GM21447 (cell line): ENCODE measurements around the gene CNTN2.

Experiments used
- ATAC-seq: cut with Tn5 transposase; IDR thresholded peaks from one replicate; pipeline ENCODE4 v1.9.1; 2021; ENCODE audit not compliant: unreplicated experiment

CNTN2 gene, protein sequence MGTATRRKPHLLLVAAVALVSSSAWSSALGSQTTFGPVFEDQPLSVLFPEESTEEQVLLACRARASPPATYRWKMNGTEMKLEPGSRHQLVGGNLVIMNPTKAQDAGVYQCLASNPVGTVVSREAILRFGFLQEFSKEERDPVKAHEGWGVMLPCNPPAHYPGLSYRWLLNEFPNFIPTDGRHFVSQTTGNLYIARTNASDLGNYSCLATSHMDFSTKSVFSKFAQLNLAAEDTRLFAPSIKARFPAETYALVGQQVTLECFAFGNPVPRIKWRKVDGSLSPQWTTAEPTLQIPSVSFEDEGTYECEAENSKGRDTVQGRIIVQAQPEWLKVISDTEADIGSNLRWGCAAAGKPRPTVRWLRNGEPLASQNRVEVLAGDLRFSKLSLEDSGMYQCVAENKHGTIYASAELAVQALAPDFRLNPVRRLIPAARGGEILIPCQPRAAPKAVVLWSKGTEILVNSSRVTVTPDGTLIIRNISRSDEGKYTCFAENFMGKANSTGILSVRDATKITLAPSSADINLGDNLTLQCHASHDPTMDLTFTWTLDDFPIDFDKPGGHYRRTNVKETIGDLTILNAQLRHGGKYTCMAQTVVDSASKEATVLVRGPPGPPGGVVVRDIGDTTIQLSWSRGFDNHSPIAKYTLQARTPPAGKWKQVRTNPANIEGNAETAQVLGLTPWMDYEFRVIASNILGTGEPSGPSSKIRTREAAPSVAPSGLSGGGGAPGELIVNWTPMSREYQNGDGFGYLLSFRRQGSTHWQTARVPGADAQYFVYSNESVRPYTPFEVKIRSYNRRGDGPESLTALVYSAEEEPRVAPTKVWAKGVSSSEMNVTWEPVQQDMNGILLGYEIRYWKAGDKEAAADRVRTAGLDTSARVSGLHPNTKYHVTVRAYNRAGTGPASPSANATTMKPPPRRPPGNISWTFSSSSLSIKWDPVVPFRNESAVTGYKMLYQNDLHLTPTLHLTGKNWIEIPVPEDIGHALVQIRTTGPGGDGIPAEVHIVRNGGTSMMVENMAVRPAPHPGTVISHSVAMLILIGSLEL

GRCh38 chr1:205042911-205043806 lies at the start of gene CNTN2:
Gene CNTN2 (plus strand): TSS chr1:205043212. CDS start chr1:205053186, 9,974 bp downstream.
- no peak for ATAC-seq

GRCh38 chr1:204994086-204994862 lies 48.7 kb upstream of the CNTN2 start:
- ATAC-seq = no peak

GRCh38 chr1:204996981-204997380 lies 46.0 kb upstream of the CNTN2 start:
- ATAC-seq = no peak

GRCh38 chr1:204997591-204998355 lies 45.2 kb upstream of the CNTN2 start:
- no peak for ATAC-seq

DNA sequence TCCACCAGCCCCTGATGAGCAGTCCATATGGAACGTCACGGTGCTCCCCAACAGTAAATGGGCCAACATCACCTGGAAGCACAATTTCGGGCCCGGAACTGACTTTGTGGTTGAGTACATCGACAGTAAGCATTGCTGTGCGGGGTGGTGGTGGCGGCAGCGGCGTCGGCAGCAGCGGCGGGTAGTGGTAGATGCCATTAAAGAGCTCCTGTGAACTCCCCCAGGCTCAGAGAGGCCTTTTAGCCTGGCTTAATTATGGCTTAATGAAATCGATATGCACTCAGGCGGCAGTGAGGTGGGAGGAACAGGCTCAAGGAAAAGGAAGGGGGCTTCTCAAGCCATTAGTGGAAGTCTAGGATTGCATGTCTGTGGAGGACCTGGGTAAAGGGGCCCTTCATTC lies 41.9 kb upstream of the CNTN2 start:
- ATAC-seq = no peak

DNA sequence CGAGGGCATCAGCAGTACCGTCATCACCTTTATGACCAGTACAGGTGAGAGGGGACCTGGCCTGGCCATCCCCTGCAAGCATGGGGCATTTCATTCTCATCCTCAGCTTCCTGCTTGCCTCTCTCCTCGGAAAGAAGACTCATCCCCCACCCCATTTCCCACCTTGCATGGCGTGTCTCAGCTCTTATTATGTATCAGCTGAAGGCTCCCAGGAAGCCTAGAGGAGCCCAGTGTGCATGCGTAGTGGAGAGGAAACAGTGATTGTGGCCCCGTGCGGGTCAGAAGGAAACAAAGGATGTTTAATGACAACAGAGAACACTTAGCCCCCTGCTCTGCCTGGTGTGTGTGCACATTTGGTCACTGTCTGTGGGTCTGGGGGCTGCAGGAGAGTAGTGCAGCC lies 40.3 kb upstream of the CNTN2 start:
- ATAC-seq = no peak

- no peak for ATAC-seq
Measured at GRCh38 chr1:205003358-205004131, 39.5 kb upstream of the CNTN2 start.

- no peak for ATAC-seq
Measured at GRCh38 chr1:205004351-205004750, 38.7 kb upstream of the CNTN2 start.

- ATAC-seq = no peak
Measured at GRCh38 chr1:205008896-205009295, 34.1 kb upstream of the CNTN2 start.

DNA sequence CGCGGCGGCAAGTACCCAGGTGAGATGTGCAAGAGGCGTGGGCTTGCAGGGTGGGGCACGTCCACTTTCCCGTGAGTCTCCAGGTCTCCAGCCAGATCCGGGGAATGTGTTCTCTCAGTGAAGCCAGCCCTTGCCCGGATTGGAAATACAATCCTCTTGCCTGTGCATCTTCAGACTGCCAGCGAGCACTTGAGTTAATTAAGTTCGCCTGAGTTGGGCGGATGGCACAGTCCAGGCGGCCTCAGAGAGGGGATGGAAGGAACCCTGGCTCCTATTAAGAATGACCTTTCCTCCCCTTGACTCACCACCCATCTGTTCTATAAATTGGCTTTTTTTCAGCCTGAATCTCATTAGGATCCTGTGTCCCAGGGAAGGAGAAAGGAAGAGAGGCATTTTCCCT lies 33.3 kb upstream of the CNTN2 start:
- ATAC-seq = no peak

- ATAC-seq = no peak
Measured at GRCh38 chr1:205012391-205013140, 30.4 kb upstream of the CNTN2 start.

- no peak for ATAC-seq
Measured at GRCh38 chr1:205013683-205014367, 29.2 kb upstream of the CNTN2 start.

GRCh38 chr1:205014783-205015182 lies 28.2 kb upstream of the CNTN2 start:
- no peak for ATAC-seq

- no peak for ATAC-seq
Measured at GRCh38 chr1:205015241-205015640, 27.8 kb upstream of the CNTN2 start.

GRCh38 chr1:205016075-205016474 lies 26.9 kb upstream of the CNTN2 start:
- no peak for ATAC-seq

DNA sequence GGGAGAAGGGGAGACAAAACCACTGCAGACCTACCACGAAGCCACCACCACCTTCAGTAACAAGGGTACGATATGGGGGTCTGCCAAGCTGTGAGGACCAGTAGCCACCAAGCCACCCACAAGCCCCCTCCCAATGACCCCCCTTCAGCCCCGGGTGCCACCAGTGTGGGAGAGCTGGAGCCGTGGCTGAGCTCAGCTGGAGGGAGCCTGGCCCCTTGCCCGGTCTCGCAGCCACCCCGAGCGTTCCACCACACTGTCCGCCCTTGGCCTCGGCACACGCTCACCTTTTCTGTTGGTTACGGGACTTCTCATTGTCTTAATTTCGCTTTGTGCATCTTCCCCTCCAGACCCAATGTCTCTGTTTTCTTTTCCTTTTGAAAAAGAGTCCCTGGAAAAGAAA lies 26.4 kb upstream of the CNTN2 start:
- no peak for ATAC-seq

DNA sequence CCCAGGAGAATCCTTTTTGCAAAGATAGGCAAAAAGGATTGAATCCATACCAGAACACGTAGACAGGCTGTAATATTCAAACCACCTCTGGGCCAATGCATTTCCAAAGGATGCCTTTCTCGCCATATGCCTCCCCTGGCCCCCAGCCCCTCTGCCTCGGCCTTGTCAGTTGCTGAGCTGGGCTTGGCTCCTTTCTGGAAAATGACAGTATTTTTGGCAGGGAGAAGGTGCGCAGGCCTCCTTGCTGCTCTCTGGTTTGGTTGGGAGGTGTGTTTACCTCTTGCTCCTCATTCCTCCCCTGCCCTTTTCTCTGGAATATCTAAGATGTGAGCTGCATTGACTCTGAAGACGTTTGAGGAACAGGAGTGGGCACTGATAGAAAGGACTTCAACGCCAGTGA lies 26.0 kb upstream of the CNTN2 start:
- no peak for ATAC-seq
